Measurements from ENCODE around the gene TMEM215. TPM values are rescaled to one million over a fixed set of nuclear protein-coding genes. Genes with fewer than 3 reads are reported as not detected.

The TMEM215 gene
- polyA plus RNA-seq (2011; rRNA removed) = 0.03 TPM in 1 of 2 replicates, not detected in the other
- polyA plus RNA-seq (2012; cell fraction: cytosol; rRNA removed) = not detected in 2 replicates
- not detected in 2 replicates for polyA plus RNA-seq (2012; cell fraction: nucleus; rRNA removed)
- 0.03 TPM in 2 of 3 replicates, not detected in the other for polyA plus RNA-seq (2017; fragmentation: RNase III; extraction: RNeasy Plus Mini Kit Qiagen cat#74134 plus additional on column Dnase treatment)
- polyA minus RNA-seq (2011; rRNA and poly(A)+ RNA removed) = not detected in 2 replicates

GRCh38 chr9:32783168-32783891 lies at the start of gene TMEM215:
TMEM215 (plus strand) TSS chr9:32783540; CDS start chr9:32784184, 644 bp downstream.
- ChIA-PET POLR2A (no interaction called here), CTCF (interaction anchor here (0.8 to 4.1 kb wide), 5 partner anchors 38 to 405 kb away, joined by 3 to 19 read pairs (median 5); no protein-coding TSS in a partner anchor)
- 29% methylated on average over 33 of the region's 59 CpGs for WGBS (ENCODE audit: missing lambda C conversion rate)
- ATAC-seq (peak; percentile 44 to 72; a peak in 3 of 6 replicates), DNase-seq (ENCODE audit: low read depth in 1 of 2, low spot score in 1 of 2) (peak in 1 of 2 experiments; percentile 20), FAIRE-seq (no peak)
- Histone ChIP-seq H3K9me3 (no peaks in the 10 kb centered on the region), H3K4me1 (peaks cover 6% of the 10 kb centered on the region; the same call in 1 of the 3 replicates), H3K4me2 (peak within 1 kb of the TSS; percentile 63), H3K27ac (0 out of 6 replicates have a peak within 1 kb of the TSS, but pooled peaks of 1 of the 2 experiments have one; percentile 29), H3K4me3 (peak within 1 kb of the TSS; percentile 32; the same call in 2 of the 3 replicates)
- no peak for TF ChIP-seq HEYL (CRISPR knock-in tag; IDR thresholded peaks at IDR 0.05)
- no peak for TF ChIP-seq HDAC2 (IDR thresholded peaks at IDR 0.05)
- no peak for TF ChIP-seq HOXA7 (CRISPR knock-in tag; IDR thresholded peaks at IDR 0.05)
- no peak for TF ChIP-seq RFX5 (IDR thresholded peaks at IDR 0.05)
- TF ChIP-seq EHF (CRISPR knock-in tag; IDR thresholded peaks at IDR 0.05) = no peak
- no peak for TF ChIP-seq POLR2AphosphoS2 (conservative IDR thresholded peaks at IDR 0.05; ENCODE audit: low read length)
- no peak for TF ChIP-seq ELK1 (IDR thresholded peaks at IDR 0.05; ENCODE audit: low read depth, low read length)
- no peak for TF ChIP-seq JUNB (IDR thresholded peaks at IDR 0.05)
- no peak for TF ChIP-seq PHF8 (IDR thresholded peaks at IDR 0.05; ENCODE audit: borderline replicate concordance, low read depth)
- no peak for TF ChIP-seq SREBF2 (IDR thresholded peaks at IDR 0.05)
- no peak for TF ChIP-seq RNF2 (IDR thresholded peaks at IDR 0.05; ENCODE audit: borderline replicate concordance, low read depth)
- TF ChIP-seq RCOR1 (IDR thresholded peaks at IDR 0.05; ENCODE audit: low read depth, low read length) = no peak
- no peak for TF ChIP-seq FOXS1 (CRISPR knock-in tag; IDR thresholded peaks at IDR 0.05)
- TF ChIP-seq HOXB13 (CRISPR knock-in tag; IDR thresholded peaks at IDR 0.05; ENCODE audit: low read depth) = no peak
- no peak for TF ChIP-seq GATA3 (IDR thresholded peaks at IDR 0.05; ENCODE audit: borderline replicate concordance)
- TF ChIP-seq ATOH8 (CRISPR knock-in tag; IDR thresholded peaks at IDR 0.05; ENCODE audit: low read depth) = no peak
- TF ChIP-seq HMGXB4 (CRISPR knock-in tag; IDR thresholded peaks at IDR 0.05; ENCODE audit: borderline replicate concordance) = no peak
- no peak for TF ChIP-seq RARB (CRISPR knock-in tag; IDR thresholded peaks at IDR 0.05)
- TF ChIP-seq USF2 (IDR thresholded peaks at IDR 0.05) = no peak
- TF ChIP-seq RAD21 (conservative IDR thresholded peaks at IDR 0.05 in 1 of 2, IDR thresholded peaks at IDR 0.05 in 1 of 2) = no peak

GRCh38 chr9:32735476-32735875 lies 47.9 kb upstream of the TMEM215 start:
- no peak overlapping the region for H3K4me2 ChIP-seq
- H3K9me3 ChIP-seq = no peaks in the 10 kb centered on the region
- no peaks in the 10 kb centered on the region for H3K4me1 ChIP-seq
- no peak overlapping the region for H3K27ac ChIP-seq
- FAIRE-seq (no peak), DNase-seq (ENCODE audit: low read depth in 1 of 2, low spot score in 1 of 2) (no peak), ATAC-seq (no peak)
- WGBS (ENCODE audit: missing lambda C conversion rate) = 3% methylated on average over 3 of the region's 3 CpGs
- POLR2A ChIA-PET = no interaction called here
- H3K4me3 ChIP-seq = no peak overlapping the region
- CTCF ChIA-PET = interaction anchor here (0.6 to 1.0 kb wide), 2 partner anchors 127 to 154 kb away, joined by 3 to 4 read pairs; no protein-coding TSS in a partner anchor
- TF ChIP-seq HMGXB4 (CRISPR knock-in tag; IDR thresholded peaks at IDR 0.05; ENCODE audit: borderline replicate concordance) = no peak
- TF ChIP-seq HOXA7 (CRISPR knock-in tag; IDR thresholded peaks at IDR 0.05) = no peak
- no peak for TF ChIP-seq HOXB5 (CRISPR knock-in tag; IDR thresholded peaks at IDR 0.05)
- no peak for TF ChIP-seq REST (IDR thresholded peaks at IDR 0.05)
- TF ChIP-seq NR3C1 (IDR thresholded peaks at IDR 0.05) = no peak
- TF ChIP-seq ZSCAN20 (CRISPR knock-in tag; IDR thresholded peaks at IDR 0.05) = no peak
